NB4 (cell line): Measurements from ENCODE around the gene KIF3A.

Experiments used
- MYC ChIP-seq: IDR thresholded peaks from 2 replicates; pipeline ENCODE4 v1.6.1; 2011; ENCODE audit warnings: low read depth, low read length
- POLR2A ChIP-seq: IDR thresholded peaks from 2 replicates; pipeline ENCODE4 v1.6.1; 2011; ENCODE audit warnings: mild to moderate bottlenecking; ENCODE audit not compliant: insufficient read length; ENCODE audit errors: extremely low read depth
- TF ChIP-seq, protein P1 (sequence below): IDR thresholded peaks from one replicate; pipeline ENCODE4 v1.5.1; 2012; ENCODE audit warnings: low read depth, low read length
- TF ChIP-seq, protein P2 (sequence below): IDR thresholded peaks from 2 replicates; pipeline ENCODE4 v1.6.1; 2011; ENCODE audit warnings: low read depth, low read length

DNA sequence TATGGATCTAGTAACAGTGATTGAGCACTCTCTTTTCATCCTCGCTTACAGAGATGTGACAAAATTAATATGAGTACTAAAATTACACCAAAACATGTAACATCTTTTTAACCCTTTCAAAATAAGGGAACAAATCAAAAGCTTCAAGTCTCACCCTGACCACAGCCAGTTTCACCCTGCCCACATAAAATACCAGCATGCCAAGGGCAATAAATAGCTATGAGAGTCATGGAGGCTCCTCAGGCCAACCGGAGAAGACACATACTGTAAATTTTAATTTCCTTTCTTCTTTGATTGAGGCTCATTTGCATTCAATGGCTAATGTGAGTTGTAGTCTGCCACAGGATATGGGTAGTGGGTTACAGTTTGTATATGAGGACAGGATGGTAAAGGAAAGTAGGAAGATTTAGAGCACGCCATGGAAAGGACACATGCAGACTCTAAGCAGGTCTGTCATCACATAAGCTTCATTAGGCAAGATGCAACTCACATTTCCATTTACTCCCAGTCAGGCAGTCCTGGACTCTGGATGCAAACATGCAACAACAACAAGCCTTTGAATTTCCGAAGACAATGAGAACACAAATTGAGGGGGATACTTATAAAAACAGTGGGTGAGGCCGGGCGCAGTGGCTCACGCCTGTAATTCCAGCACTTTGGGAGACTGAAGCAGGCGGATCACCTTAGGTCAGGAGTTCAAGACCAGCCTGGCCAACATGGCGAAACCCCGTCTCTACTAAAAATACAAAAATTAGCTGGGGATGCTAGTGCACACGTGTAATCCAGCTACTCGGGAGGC lies 52.2 kb downstream of the KIF3A start:
- TF ChIP-seq, protein P1, sequence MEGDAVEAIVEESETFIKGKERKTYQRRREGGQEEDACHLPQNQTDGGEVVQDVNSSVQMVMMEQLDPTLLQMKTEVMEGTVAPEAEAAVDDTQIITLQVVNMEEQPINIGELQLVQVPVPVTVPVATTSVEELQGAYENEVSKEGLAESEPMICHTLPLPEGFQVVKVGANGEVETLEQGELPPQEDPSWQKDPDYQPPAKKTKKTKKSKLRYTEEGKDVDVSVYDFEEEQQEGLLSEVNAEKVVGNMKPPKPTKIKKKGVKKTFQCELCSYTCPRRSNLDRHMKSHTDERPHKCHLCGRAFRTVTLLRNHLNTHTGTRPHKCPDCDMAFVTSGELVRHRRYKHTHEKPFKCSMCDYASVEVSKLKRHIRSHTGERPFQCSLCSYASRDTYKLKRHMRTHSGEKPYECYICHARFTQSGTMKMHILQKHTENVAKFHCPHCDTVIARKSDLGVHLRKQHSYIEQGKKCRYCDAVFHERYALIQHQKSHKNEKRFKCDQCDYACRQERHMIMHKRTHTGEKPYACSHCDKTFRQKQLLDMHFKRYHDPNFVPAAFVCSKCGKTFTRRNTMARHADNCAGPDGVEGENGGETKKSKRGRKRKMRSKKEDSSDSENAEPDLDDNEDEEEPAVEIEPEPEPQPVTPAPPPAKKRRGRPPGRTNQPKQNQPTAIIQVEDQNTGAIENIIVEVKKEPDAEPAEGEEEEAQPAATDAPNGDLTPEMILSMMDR, result no peak
- no peak for TF ChIP-seq POLR2A
- TF ChIP-seq, protein P2, sequence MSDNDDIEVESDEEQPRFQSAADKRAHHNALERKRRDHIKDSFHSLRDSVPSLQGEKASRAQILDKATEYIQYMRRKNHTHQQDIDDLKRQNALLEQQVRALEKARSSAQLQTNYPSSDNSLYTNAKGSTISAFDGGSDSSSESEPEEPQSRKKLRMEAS, result no peak
- no peak for TF ChIP-seq MYC
